Sciatic nerve (tissue), 2 donors: Measurements from ENCODE around the gene SIM1. TPM values are rescaled to one million over a fixed set of nuclear protein-coding genes. Genes with fewer than 3 reads are reported as not detected.

Experiments used
- ATAC-seq: fragments of 200-7000 bp; cut with Tn5 transposase; one replicate; pipeline ENCODE4 v1.9.1; 2020; ENCODE audit warnings: mild to moderate bottlenecking, moderate library complexity
- DNase-seq: peaks from one replicate; pipeline ENCODE4 v3.0.0-alpha.2; 2020; ENCODE audit warnings: low spot score
- intact Hi-C: fragments of 100-400 bp; cut with DNase I; formaldehyde crosslinking; loops from one replicate; pipeline ENCODE4 v1.14.2; 2022
- total RNA-seq: library from RNA; stranded (reverse); fragmentation: NEBNext Ultra II Directional; extraction: Animal tissue kit (Norgen Biotek cat#: 25700); gene quantifications from one replicate; pipeline ENCODE4 v1.2.1, GENCODE V29; 2021
- donor health status: DM: no; HTN: no; CAD: no.
- donor health status: DM: no; HTN: no; CAD: no.

Gene SIM1
- total RNA-seq, 1 donor from 2014 or later = 0.04 TPM

GRCh38 chr6:100473182-100473581 is 8.5 kb upstream of the SIM1 start:
- no peak for ATAC-seq
- intact Hi-C loops = no loop called here
- DNase-seq = no peak

GRCh38 chr6:100472674-100473073 is 8.0 kb upstream of the SIM1 start:
- DNase-seq (no peak), ATAC-seq (no peak)
- intact Hi-C loops = no loop called here

GRCh38 chr6:100470422-100471120 is 5.8 kb upstream of the SIM1 start:
- DNase-seq = no peak
- ATAC-seq = no peak
- intact Hi-C loops = no loop called here

GRCh38 chr6:100469101-100469859 is 4.6 kb upstream of the SIM1 start:
- ATAC-seq = peak; percentile 23
- intact Hi-C loops = loop anchor here (5.0 to 10.0 kb wide), 2 partner anchors 864 to 1957 kb away; partner anchors contain the start of gene PRDM13
- DNase-seq = no peak

GRCh38 chr6:100468016-100468622 is 3.4 kb upstream of the SIM1 start:
- ATAC-seq (no peak), DNase-seq (no peak)
- intact Hi-C loops = loop anchor here (5.0 to 10.0 kb wide), 2 partner anchors 863 to 1956 kb away; partner anchors contain the start of gene PRDM13

- DNase-seq (no peak), ATAC-seq (peak; percentile 32)
- intact Hi-C loops = loop anchor here (5.0 to 10.0 kb wide), 2 partner anchors 863 to 1955 kb away; partner anchors contain the start of gene PRDM13
These were observed 2.7 kb upstream of the SIM1 start for GRCh38 chr6:100467129-100468015.

GRCh38 chr6:100466410-100467128 is 1.8 kb upstream of the SIM1 start:
- no peak for ATAC-seq

GRCh38 chr6:100465701-100466409 is 1.1 kb upstream of the SIM1 start:
- ATAC-seq = no peak
- intact Hi-C loops = loop anchor here (5.0 to 10.0 kb wide), 2 partner anchors 861 to 1954 kb away; partner anchors contain the start of gene PRDM13
- DNase-seq = no peak

More at GRCh38 chr6:100466410-100467128, 1.8 kb upstream of the SIM1 start:
- no peak for DNase-seq
- intact Hi-C loops = loop anchor here (5.0 to 10.0 kb wide), 2 partner anchors 862 to 1954 kb away; partner anchors contain the start of gene PRDM13

- intact Hi-C loops = loop anchor here (10.0 kb wide), 1 partner anchor 860 kb away; the partner anchor contains the start of gene PRDM13
- no peak for DNase-seq
- ATAC-seq = no peak
These were observed 414 bp downstream of the SIM1 start for GRCh38 chr6:100464162-100464851.

GRCh38 chr6:100463630-100464161 is 1.0 kb downstream of the SIM1 start:
- intact Hi-C loops = loop anchor here (10.0 kb wide), 1 partner anchor 859 kb away; the partner anchor contains the start of gene PRDM13
- ATAC-seq = no peak
- DNase-seq = no peak

GRCh38 chr6:100462706-100463629 is 1.8 kb downstream of the SIM1 start:
- ATAC-seq (no peak), DNase-seq (no peak)
- intact Hi-C loops = loop anchor here (10.0 kb wide), 1 partner anchor 858 kb away; the partner anchor contains the start of gene PRDM13

- intact Hi-C loops = loop anchor here (10.0 kb wide), 1 partner anchor 857 kb away; the partner anchor contains the start of gene PRDM13
- no peak for ATAC-seq
- no peak for DNase-seq
These were observed 2.6 kb downstream of the SIM1 start for GRCh38 chr6:100461917-100462705.

GRCh38 chr6:100461278-100461916 is 3.3 kb downstream of the SIM1 start:
- DNase-seq = no peak
- intact Hi-C loops = loop anchor here (10.0 kb wide), 1 partner anchor 857 kb away; the partner anchor contains the start of gene PRDM13
- no peak for ATAC-seq

GRCh38 chr6:100460650-100461204 is 4.0 kb downstream of the SIM1 start:
- ATAC-seq (no peak), DNase-seq (no peak)
- intact Hi-C loops = loop anchor here (10.0 kb wide), 1 partner anchor 856 kb away; the partner anchor contains the start of gene PRDM13
